Subcutaneous adipose tissue (tissue), 4 donors: Measurements from ENCODE around the gene PRDM16. TPM values are rescaled to one million over a fixed set of nuclear protein-coding genes. Genes with fewer than 3 reads are reported as not detected.

Experiments
- CTCF ChIP-seq: fragments of 450-650 bp; IDR thresholded peaks from one replicate; pipeline ENCODE4 v1.5.1; 2016; ENCODE audit warnings: low read depth, mild to moderate bottlenecking, control low read depth, antibody characterized with exemption, moderate library complexity
- total RNA-seq, 4 donors: library from RNA; depleted of rRNA; stranded (reverse); fragments of >200 nt; gene quantifications; one replicate each; pipeline ENCODE4 v1.1.0, GENCODE V29; 2016

Gene PRDM16
- total RNA-seq, 4 donors from 2014 or later, result 0.82 to 1.7 (median 1.1) TPM

DNA sequence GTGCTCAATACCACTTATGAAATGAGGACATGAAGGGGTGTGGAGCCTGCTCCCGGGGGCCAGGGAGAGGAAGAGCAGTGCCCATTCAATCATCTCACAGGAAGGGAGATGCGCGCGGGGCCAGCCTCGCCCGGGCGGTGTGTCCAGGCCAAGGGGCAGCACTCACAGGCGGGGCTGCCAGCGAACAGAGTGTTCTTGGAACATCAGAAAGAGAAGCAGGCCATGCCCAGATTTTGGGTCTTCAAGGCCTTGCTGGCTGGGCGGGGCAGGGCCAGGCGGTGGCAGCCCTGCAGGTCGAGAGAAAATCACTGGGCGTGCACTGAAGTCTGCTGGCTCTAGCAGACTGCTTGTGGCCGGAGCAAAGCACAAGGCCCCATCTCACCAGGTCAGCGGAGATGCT lies 168.6 kb downstream of the PRDM16 start:
- no peak for TF ChIP-seq CTCF

- no peak for TF ChIP-seq CTCF
Measured at GRCh38 chr1:3237994-3238702, 169.1 kb downstream of the PRDM16 start.

GRCh38 chr1:3238703-3239278 lies 169.8 kb downstream of the PRDM16 start:
- TF ChIP-seq CTCF, result no peak

GRCh38 chr1:3240524-3241235 lies 171.7 kb downstream of the PRDM16 start:
- no peak for TF ChIP-seq CTCF

DNA sequence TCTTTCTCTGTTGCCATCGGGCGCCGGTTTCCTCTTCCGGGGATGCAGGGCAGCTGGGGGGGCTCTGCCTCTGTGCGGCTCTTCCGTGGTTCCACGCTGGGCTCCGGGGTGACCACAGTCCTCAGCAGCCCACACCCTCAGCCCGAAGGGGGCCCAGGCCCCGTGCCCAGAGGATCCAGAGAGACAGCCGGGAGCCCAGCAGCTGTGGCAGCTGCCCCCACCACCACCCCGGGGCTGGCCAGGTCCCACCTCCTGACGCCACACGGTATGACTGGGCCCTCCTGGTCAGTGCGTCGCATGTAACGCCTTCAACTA lies 172.2 kb downstream of the PRDM16 start:
- no peak for TF ChIP-seq CTCF

- TF ChIP-seq CTCF, result no peak
Measured at GRCh38 chr1:3241673-3242407, 172.8 kb downstream of the PRDM16 start.
